Endothelial cell of umbilical vein (primary cell): ENCODE data around the gene TRIM13. TPM values are rescaled to one million over a fixed set of nuclear protein-coding genes. Genes with fewer than 3 reads are reported as not detected.

Experiments used
- BruUV-seq: library from RNA; stranded (reverse); fragments of 400-500 nt; replicated peaks from 2 replicates; lab custom pipeline; 2021; lab: Mats Ljungman, UMichigan
- CTCF ChIA-PET: fragments of 300-600, 350-600 bp; sonication (Branson Sonifier 250); formaldehyde crosslinking; loops from one replicate; lab custom pipeline; 2021; ENCODE audit warnings: antibody characterized with exemption, inconsistent platforms; lab: Charles Lee
- POLR2A ChIA-PET: fragments of 300-600, 350-600 bp; sonication (Branson Sonifier 250); formaldehyde crosslinking; loops from one replicate; lab custom pipeline; 2021; ENCODE audit warnings: antibody characterized with exemption, inconsistent platforms; lab: Charles Lee
- DNase-seq: peaks from one replicate; pipeline ENCODE4 v3.0.0-alpha.2; 2011; ENCODE audit warnings: low read depth, low spot score
- FAIRE-seq: peaks from 2 replicates; lab custom pipeline; 2011; peaks lifted over from hg19 to GRCh38; lab: Jason Lieb, UNC
- H2AFZ ChIP-seq: 2 replicates; pipeline ENCODE4 v1.6.0; 2012; ENCODE audit warnings: low read depth, low read length, control low read depth, inconsistent platforms
- H3K27ac ChIP-seq: 2 replicates; pipeline ENCODE4 v1.5.1; 2011; ENCODE audit warnings: low read depth, mild to moderate bottlenecking, control low read depth, low read length, moderate library complexity; ENCODE audit not compliant: insufficient read depth
- H3K27me3 ChIP-seq, 2 experiments: 2 replicates each; pipeline versions ENCODE4 v1.6.0 to v1.6.1; 2011; ENCODE audit warnings: low read length in 2 of 2, mixed read lengths in 1 of 2; ENCODE audit not compliant: control insufficient read depth in 2 of 2, insufficient read depth in 2 of 2
- H3K36me3 ChIP-seq, 2 experiments: 2 replicates in 1 of 2; 3 replicates in 1 of 2; pipeline ENCODE4 v1.5.1; 2011; ENCODE audit warnings: low read length in 2 of 2, mild to moderate bottlenecking in 1 of 2, moderate library complexity in 1 of 2; ENCODE audit not compliant: control insufficient read depth in 2 of 2, insufficient read depth in 2 of 2; ENCODE audit errors: extremely low read depth in 1 of 2
- H3K4me1 ChIP-seq: 3 replicates; pipeline ENCODE4 v1.5.1; 2011; ENCODE audit warnings: mild to moderate bottlenecking, low read length; ENCODE audit not compliant: control insufficient read depth, insufficient read depth; ENCODE audit errors: extremely low read depth
- H3K4me2 ChIP-seq: 2 replicates; pipeline ENCODE4 v1.6.1; 2011; ENCODE audit warnings: low read length, control low read depth, mixed read lengths; ENCODE audit not compliant: insufficient read depth
- H3K4me3 ChIP-seq, 3 experiments: fragments of 200-600 bp in 1 of 3; sonication (generic), shearing (Covaris generic) in 1 of 3; replicated peaks in 1 of 3; 2 replicates each; pipeline ENCODE4 v1.5.1; 2011 to 2016; ENCODE audit warnings: control low read depth in 3 of 3, low read length in 3 of 3, mild to moderate bottlenecking in 2 of 3, inconsistent platforms in 1 of 3, low read depth in 1 of 3, moderate library complexity in 1 of 3; ENCODE audit not compliant: insufficient read depth in 1 of 3
- H3K79me2 ChIP-seq: 2 replicates; pipeline ENCODE4 v1.6.0; 2012; ENCODE audit warnings: low read length, inconsistent platforms; ENCODE audit not compliant: control insufficient read depth, insufficient read depth
- H3K9ac ChIP-seq: replicated peaks from 2 replicates; pipeline ENCODE3; 2011; ENCODE audit warnings: low read length, control low read depth; ENCODE audit not compliant: insufficient read depth; ENCODE audit errors: extremely low read depth
- H3K9me1 ChIP-seq: replicated peaks from 3 replicates; pipeline ENCODE4 v1.6.0; 2011; ENCODE audit warnings: mild to moderate bottlenecking, low read length; ENCODE audit not compliant: control insufficient read depth, insufficient read depth; ENCODE audit errors: extremely low read depth
- H3K9me3 ChIP-seq: replicated peaks from 2 replicates; pipeline ENCODE4 v1.5.1; 2012; ENCODE audit warnings: low read length, inconsistent platforms; ENCODE audit not compliant: control insufficient read depth, insufficient read depth
- H4K20me1 ChIP-seq: replicated peaks from 2 replicates; pipeline ENCODE3; 2011; ENCODE audit warnings: mild to moderate bottlenecking, low read length; ENCODE audit not compliant: control insufficient read depth, insufficient read depth; ENCODE audit errors: extremely low read depth
- CTCF ChIP-seq, 2 donors: IDR thresholded peaks; 1 replicate in 1 of 2; 2 replicates in 1 of 2; pipeline ENCODE4 v1.5.1; 2011; ENCODE audit warnings: low read length in 2 of 2, mild to moderate bottlenecking in 2 of 2, moderate library complexity in 2 of 2, control low read depth in 1 of 2, inconsistent platforms in 1 of 2, low read depth in 1 of 2; ENCODE audit not compliant: insufficient read depth in 1 of 2; ENCODE audit errors: extremely low read depth in 1 of 2
- EZH2 ChIP-seq: IDR thresholded peaks from 2 replicates; pipeline ENCODE4 v1.6.1; 2012; ENCODE audit warnings: borderline replicate concordance, low read depth, mild to moderate bottlenecking, moderate library complexity, low read length, inconsistent platforms; ENCODE audit not compliant: severe bottlenecking
- FOS ChIP-seq: IDR thresholded peaks from 2 replicates; pipeline ENCODE4 v1.6.1; 2011; ENCODE audit warnings: mild to moderate bottlenecking, low read length, moderate library complexity, borderline replicate concordance; ENCODE audit not compliant: insufficient read depth
- GATA2 ChIP-seq: IDR thresholded peaks from 2 replicates; pipeline ENCODE4 v1.7.0; 2011; ENCODE audit warnings: low read depth, mild to moderate bottlenecking, moderate library complexity, mixed read lengths, low read length; ENCODE audit not compliant: insufficient read length, insufficient read depth
- JUN ChIP-seq: IDR thresholded peaks from 2 replicates; pipeline ENCODE4 v1.6.1; 2011; ENCODE audit warnings: borderline replicate concordance, low read depth; ENCODE audit not compliant: insufficient read length, insufficient read depth
- MAX ChIP-seq: IDR thresholded peaks from 2 replicates; pipeline ENCODE4 v1.6.1; 2011; ENCODE audit not compliant: insufficient read depth, insufficient read length
- MYC ChIP-seq: IDR thresholded peaks from one replicate; pipeline ENCODE4 v1.6.1; 2011; ENCODE audit warnings: mild to moderate bottlenecking, low read depth, low read length
- POLR2A ChIP-seq: IDR thresholded peaks from 2 replicates; pipeline ENCODE4 v1.6.1; 2012; ENCODE audit warnings: low read depth, mild to moderate bottlenecking, control low read depth, low read length
- POLR2AphosphoS5 ChIP-seq: IDR thresholded peaks from 2 replicates; pipeline ENCODE4 v1.6.1; 2012; ENCODE audit warnings: low read depth, mild to moderate bottlenecking, control low read depth, low read length, moderate library complexity; ENCODE audit not compliant: insufficient read depth
- dilution Hi-C: fragments of 300-500 bp; cut with MboI; formaldehyde crosslinking; loops from one replicate; pipeline ENCODE4 v1.15.0; 2019; ENCODE audit warnings: low sequenced_read_pairs; ENCODE audit not compliant: extremely low pct_ligation_motif_present
- intact Hi-C: fragments of 100-400 bp; cut with micrococcal nuclease; formaldehyde crosslinking; loops from one replicate; pipeline ENCODE4 v1.10.0; 2022
- polyA plus RNA-seq, 4 experiments: library from polyadenylated mRNA; depleted of rRNA in 3 of 4; stranded (reverse) in 3 of 4; unstranded in 1 of 4; fragments of >200 nt; gene quantifications; 2 replicates each; pipeline versions ENCODE4 v1.2.1 to v1.2.3, GENCODE V29; 2011 to 2012; ENCODE audit warnings: missing spikeins in 1 of 4
- total RNA-seq: library from RNA; stranded (reverse); gene quantifications from 2 replicates; pipeline ENCODE4 v1.2.3, GENCODE V29; 2021

The TRIM13 gene
- total and polyA plus RNA-seq, 2 donors (not counting 3 experiments of a cell fraction or from before 2014, with no cell fraction given), result 12.5 to 28.2 TPM

- Histone ChIP-seq H3K36me3 (no peaks in the 10 kb centered on the region), H2AFZ (no peak overlapping the region), H3K4me3 (no peak overlapping the region), H4K20me1 (no peaks in the 10 kb centered on the region), H3K4me2 (no peak overlapping the region), H3K79me2 (no peaks in the 10 kb centered on the region), H3K9ac (no peak overlapping the region), H3K9me3 (no peaks in the 10 kb centered on the region), H3K27ac (no peak overlapping the region), H3K9me1 (no peaks in the 10 kb centered on the region), H3K27me3 (no peaks in the 10 kb centered on the region), H3K4me1 (no peaks in the 10 kb centered on the region)
- TF ChIP-seq JUN (no peak), MAX (no peak), POLR2AphosphoS5 (no peak), POLR2A (no peak), FOS (no peak), CTCF (IDR thresholded peaks at IDR 0.05; ENCODE audit: extremely low read depth in 1 of 2, insufficient read depth in 1 of 2, low read depth in 1 of 2, low read length in 2 of 2) (no peak), MYC (no peak), GATA2 (no peak), EZH2 (no peak)
- intact Hi-C loops, result no loop called here
- DNase-seq, result no peak
- POLR2A ChIA-PET, result interaction anchor here (0.6 kb wide), 1 partner anchor 22 kb away, joined by 3 read pairs; no protein-coding TSS in a partner anchor
- dilution Hi-C loops, result no loop called here
- no peak for FAIRE-seq
- BruUV-seq, result no TSS peak
- CTCF ChIA-PET, result interaction anchor here (1.2 kb wide), 1 partner anchor 25 kb away, joined by 3 read pairs; the partner anchor contains the start of gene TRIM13
Observed at GRCh38 chr13:49972709-49973108, 24.1 kb upstream of the TRIM13 start.
